Measurements from ENCODE around the gene RUBCNL. TPM values are rescaled to one million over a fixed set of nuclear protein-coding genes. Genes with fewer than 3 reads are reported as not detected.

RUBCNL gene
- total RNA-seq, 1 experiment from 2014 or later, result 1.8 TPM

GRCh38 chr13:46293436-46293835 lies 93.6 kb downstream of the RUBCNL start:
- no peak for DNase-seq
- Histone ChIP-seq H3K27ac (no peak overlapping the region), H3K36me3 (no peaks in the 10 kb centered on the region), H3K9me3 (replicated peaks) (no peaks in the 10 kb centered on the region), H3K27me3 (no peaks in the 10 kb centered on the region), H3K4me1 (no peaks in the 10 kb centered on the region), H3K4me3 (no peak overlapping the region)

Other genes with a start within 250 kb of the RUBCNL start
- gene LCP1, start 205.1 kb downstream of the RUBCNL start, total RNA-seq (2014; rRNA removed; shearing (Covaris generic)), result not detected in 2 replicates
- gene LRRC63, start 175.3 kb downstream of the RUBCNL start, total RNA-seq (2014; rRNA removed; shearing (Covaris generic)), result 0.06 TPM in 1 of 2 replicates, not detected in the other
- 9.2 and 10.9 TPM in 2 replicates for gene LRCH1, start 165.9 kb upstream of the RUBCNL start, total RNA-seq (2014; rRNA removed; shearing (Covaris generic))